Prostate gland (tissue), 2 donors: ENCODE measurements around the gene PLXND1. TPM values are rescaled to one million over a fixed set of nuclear protein-coding genes. Genes with fewer than 3 reads are reported as not detected.

Source experiments
- DNase-seq: peaks from one replicate; pipeline ENCODE4 v3.0.0-alpha.2; 2019; ENCODE audit warnings: low spot score
- H3K27ac ChIP-seq, 2 donors: fragments of 200-600 bp; sonication (generic); 2 replicates each; pipeline ENCODE4 v1.5.1; 2017 to 2019
- H3K27me3 ChIP-seq: fragments of 200-600 bp; sonication (generic); replicated peaks from 2 replicates; pipeline ENCODE4 v1.5.1; 2019; ENCODE audit not compliant: insufficient read depth
- H3K36me3 ChIP-seq, 2 donors: fragments of 200-600 bp; sonication (generic); 1 replicate in 1 of 2; 2 replicates in 1 of 2; pipeline versions ENCODE4 v1.5.1 to v1.8.1; 2017 to 2019
- H3K4me1 ChIP-seq: fragments of 200-600 bp; sonication (generic); replicated peaks from 2 replicates; pipeline ENCODE4 v1.5.1; 2019
- H3K4me3 ChIP-seq, 2 donors: fragments of 200-600 bp; sonication (generic); 2 replicates each; pipeline ENCODE4 v1.5.1; 2017 to 2019
- H3K9me3 ChIP-seq: fragments of 200-600 bp; sonication (generic); 2 replicates; pipeline ENCODE4 v1.5.1; 2017
- POLR2A ChIP-seq: fragments of 450-650 bp; IDR thresholded peaks from one replicate; pipeline ENCODE4 v1.6.1; 2016; ENCODE audit warnings: antibody characterized with exemption, mild to moderate bottlenecking
- POLR2AphosphoS5 ChIP-seq: sonication (generic); formaldehyde crosslinking; IDR thresholded peaks from one replicate; pipeline ENCODE4 v1.6.1; 2017; ENCODE audit warnings: antibody characterized with exemption
- whole genome bisulfite sequencing: methylation state at CpG from one replicate; pipeline ENCODE4 v1.1.5; 2018; 5-methylcytosine and 5-hydroxymethylcytosine counted together
- intact Hi-C: fragments of 100-400 bp; cut with DNase I; formaldehyde crosslinking; loops from one replicate; pipeline ENCODE4 v1.14.2; 2022
- total RNA-seq, 2 donors: library from RNA; depleted of rRNA; stranded (reverse); fragments of >200 nt; gene quantifications; one replicate each; pipeline ENCODE4 v1.1.0, GENCODE V29; 2016
- TF ChIP-seq, protein P1 (sequence below), 4 experiments: fragments of 200-600 bp in 2 of 4; fragments of 450-650 bp in 2 of 4; sonication (generic) in 2 of 4; IDR thresholded peaks; 1 replicate in 3 of 4; 2 replicates in 1 of 4; pipeline ENCODE4 v1.5.1; 2016 to 2019; ENCODE audit warnings: antibody characterized with exemption in 4 of 4, mild to moderate bottlenecking in 2 of 4, moderate library complexity in 2 of 4

The PLXND1 gene
- total RNA-seq, 2 donors from 2014 or later: 19.7 to 83.6 TPM

DNA sequence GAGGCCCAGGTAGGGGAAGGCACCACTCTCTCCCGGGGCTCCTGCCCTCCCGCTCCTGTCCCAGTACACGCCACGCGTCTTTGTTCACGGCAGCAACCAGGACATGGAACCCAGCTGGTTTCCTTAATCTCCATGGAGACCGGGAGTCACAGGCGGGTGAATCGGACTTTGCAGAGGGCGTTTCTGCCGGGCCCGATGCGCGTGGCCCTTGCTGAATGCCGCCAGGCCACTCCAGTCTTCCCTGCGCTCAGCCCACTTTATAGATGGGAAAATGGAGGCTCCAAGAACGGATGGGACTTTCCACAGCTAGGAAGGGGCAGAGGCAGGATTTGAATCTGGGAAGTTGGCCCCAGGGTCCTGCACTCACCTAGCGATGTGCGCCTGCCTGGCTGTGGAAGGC, 7.4 kb downstream of the PLXND1 start:
- no peak for DNase-seq
- Histone ChIP-seq H3K36me3 (no peaks in the 10 kb centered on the region), H3K9me3 (no peaks in the 10 kb centered on the region), H3K27ac (peak overlapping the region in 1 of 2 donors; percentile 13), H3K4me3 (no peak overlapping the region), H3K4me1 (peaks cover 8% of the 10 kb centered on the region), H3K27me3 (no peaks in the 10 kb centered on the region)
- intact Hi-C loops: loop anchor here (10.0 kb wide), 1 partner anchor 114 kb away; no protein-coding TSS in a partner anchor
- WGBS: 86% methylated on average over 19 of the region's 19 CpGs
- TF ChIP-seq POLR2A: no peak
- TF ChIP-seq POLR2AphosphoS5: no peak

DNA sequence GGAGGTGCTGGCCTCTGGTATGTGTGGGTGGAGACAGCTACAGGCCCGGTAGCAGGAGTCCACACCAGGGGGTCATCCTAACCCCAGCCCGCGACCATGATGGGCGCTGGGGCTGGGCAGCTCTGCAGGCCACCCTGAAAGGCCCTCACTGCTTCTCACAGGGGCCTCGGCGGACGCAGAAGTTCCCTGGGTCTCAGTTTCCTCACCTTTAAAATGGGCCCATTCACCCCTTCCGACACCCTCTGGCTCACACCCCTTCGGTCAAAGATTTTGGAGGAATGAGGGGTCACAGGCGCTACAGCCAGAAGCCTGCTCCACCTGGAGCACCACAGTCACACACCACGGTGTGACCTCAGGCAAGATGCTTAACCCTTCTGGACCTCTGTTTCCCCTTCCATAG, 8.0 kb downstream of the PLXND1 start:
- H3K27ac ChIP-seq: peak overlapping the region; percentile 61 to 72
- peaks cover 14% of the 10 kb centered on the region for H3K4me1 ChIP-seq
- no peaks in the 10 kb centered on the region for H3K27me3 ChIP-seq
- TF ChIP-seq, protein P1, sequence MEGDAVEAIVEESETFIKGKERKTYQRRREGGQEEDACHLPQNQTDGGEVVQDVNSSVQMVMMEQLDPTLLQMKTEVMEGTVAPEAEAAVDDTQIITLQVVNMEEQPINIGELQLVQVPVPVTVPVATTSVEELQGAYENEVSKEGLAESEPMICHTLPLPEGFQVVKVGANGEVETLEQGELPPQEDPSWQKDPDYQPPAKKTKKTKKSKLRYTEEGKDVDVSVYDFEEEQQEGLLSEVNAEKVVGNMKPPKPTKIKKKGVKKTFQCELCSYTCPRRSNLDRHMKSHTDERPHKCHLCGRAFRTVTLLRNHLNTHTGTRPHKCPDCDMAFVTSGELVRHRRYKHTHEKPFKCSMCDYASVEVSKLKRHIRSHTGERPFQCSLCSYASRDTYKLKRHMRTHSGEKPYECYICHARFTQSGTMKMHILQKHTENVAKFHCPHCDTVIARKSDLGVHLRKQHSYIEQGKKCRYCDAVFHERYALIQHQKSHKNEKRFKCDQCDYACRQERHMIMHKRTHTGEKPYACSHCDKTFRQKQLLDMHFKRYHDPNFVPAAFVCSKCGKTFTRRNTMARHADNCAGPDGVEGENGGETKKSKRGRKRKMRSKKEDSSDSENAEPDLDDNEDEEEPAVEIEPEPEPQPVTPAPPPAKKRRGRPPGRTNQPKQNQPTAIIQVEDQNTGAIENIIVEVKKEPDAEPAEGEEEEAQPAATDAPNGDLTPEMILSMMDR (IDR thresholded peaks at IDR 0.05): no peak
- TF ChIP-seq POLR2A (no peak), POLR2AphosphoS5 (no peak)
- H3K9me3 ChIP-seq: no peaks in the 10 kb centered on the region
- no peak overlapping the region for H3K4me3 ChIP-seq
- 91% methylated on average over 11 of the region's 11 CpGs for WGBS
- no peak for DNase-seq
- H3K36me3 ChIP-seq: no peaks in the 10 kb centered on the region
- intact Hi-C loops: loop anchor here (10.0 kb wide), 1 partner anchor 114 kb away; no protein-coding TSS in a partner anchor

DNA sequence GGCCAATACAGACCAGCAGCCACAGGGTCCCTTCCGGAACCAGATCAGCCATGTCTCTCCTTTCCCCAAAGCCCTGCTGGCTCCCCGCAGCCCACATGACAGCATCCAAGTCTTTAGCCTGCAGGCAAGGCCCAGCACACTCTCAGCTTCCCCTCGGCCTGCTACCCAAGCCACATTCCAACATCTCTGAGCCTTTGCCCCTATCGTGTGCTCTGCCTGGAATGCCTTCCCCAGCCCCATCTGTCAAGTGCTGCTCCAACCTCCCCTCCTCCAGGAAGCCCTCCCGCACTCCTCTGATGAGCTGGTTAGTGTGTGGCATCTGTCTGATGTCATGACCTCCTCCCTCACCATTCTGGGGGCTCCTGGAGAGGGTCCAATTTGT, 8.5 kb downstream of the PLXND1 start:
- TF ChIP-seq, protein P1 (IDR thresholded peaks at IDR 0.05): no peak
- TF ChIP-seq POLR2A (no peak), POLR2AphosphoS5 (no peak)
- Histone ChIP-seq H3K4me3 (no peak overlapping the region), H3K9me3 (no peaks in the 10 kb centered on the region), H3K27ac (peak overlapping the region; percentile 61 to 72), H3K36me3 (no peaks in the 10 kb centered on the region), H3K4me1 (peaks cover 15% of the 10 kb centered on the region), H3K27me3 (no peaks in the 10 kb centered on the region)
- no peak for DNase-seq
- 37% methylated on average over 5 of the region's 5 CpGs for WGBS
- intact Hi-C loops: loop anchor here (10.0 kb wide), 1 partner anchor 113 kb away; no protein-coding TSS in a partner anchor

DNA sequence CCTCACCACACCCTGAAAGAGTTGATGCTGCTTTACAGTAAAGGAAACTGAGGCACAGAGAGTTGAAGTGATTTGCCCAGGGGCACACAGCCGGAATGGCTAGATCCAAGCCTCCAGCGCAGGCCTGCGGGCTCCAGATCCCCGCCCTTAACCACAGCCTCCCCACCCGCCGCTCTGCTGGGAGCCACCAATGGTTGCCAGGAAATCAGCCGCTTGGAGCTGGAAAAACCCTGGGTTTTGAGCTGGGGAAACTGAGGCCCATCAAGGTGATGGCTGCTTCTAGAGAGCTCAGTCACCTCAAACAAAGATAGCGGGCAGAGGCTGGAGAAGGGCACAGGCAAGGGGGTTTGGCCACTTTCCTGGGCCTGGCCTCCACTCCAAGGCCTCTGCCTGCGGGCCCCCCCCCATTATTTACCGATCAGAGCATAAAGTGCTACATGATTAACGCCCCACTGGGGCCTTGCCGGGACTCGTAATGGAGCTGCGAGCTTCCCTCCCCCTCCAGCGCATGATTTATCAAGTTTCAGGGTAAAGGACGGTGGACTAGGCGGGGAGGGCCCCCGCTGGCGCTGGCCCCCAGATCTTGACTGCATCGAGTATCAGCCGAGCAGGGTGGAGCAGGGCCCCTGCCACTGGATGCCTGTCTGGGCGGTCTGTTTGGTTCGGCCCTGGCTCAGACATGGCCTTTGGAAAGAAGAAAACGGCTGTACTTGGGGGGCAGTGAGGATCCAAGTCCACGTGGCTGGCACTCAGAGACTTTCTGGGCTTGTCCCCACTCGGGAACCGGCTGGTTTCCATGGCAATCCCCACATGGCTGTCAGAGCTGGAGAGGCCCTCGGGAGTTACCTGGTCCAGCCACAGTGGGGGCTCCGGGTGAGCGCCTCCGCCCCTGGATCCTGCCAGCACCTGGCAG, 9.1 kb downstream of the PLXND1 start:
- WGBS: 38% methylated on average over 31 of the region's 31 CpGs
- H3K4me3 ChIP-seq: no peak overlapping the region
- H3K27me3 ChIP-seq: no peaks in the 10 kb centered on the region
- H3K36me3 ChIP-seq: no peaks in the 10 kb centered on the region
- no peaks in the 10 kb centered on the region for H3K9me3 ChIP-seq
- intact Hi-C loops: loop anchor here (10.0 kb wide), 1 partner anchor 113 kb away; no protein-coding TSS in a partner anchor
- no peak for DNase-seq
- peak overlapping the region; percentile 61 to 72 for H3K27ac ChIP-seq
- peaks cover 15% of the 10 kb centered on the region for H3K4me1 ChIP-seq
- TF ChIP-seq POLR2AphosphoS5 (no peak), POLR2A (no peak)
- TF ChIP-seq, protein P1 (IDR thresholded peaks at IDR 0.05): no peak

DNA sequence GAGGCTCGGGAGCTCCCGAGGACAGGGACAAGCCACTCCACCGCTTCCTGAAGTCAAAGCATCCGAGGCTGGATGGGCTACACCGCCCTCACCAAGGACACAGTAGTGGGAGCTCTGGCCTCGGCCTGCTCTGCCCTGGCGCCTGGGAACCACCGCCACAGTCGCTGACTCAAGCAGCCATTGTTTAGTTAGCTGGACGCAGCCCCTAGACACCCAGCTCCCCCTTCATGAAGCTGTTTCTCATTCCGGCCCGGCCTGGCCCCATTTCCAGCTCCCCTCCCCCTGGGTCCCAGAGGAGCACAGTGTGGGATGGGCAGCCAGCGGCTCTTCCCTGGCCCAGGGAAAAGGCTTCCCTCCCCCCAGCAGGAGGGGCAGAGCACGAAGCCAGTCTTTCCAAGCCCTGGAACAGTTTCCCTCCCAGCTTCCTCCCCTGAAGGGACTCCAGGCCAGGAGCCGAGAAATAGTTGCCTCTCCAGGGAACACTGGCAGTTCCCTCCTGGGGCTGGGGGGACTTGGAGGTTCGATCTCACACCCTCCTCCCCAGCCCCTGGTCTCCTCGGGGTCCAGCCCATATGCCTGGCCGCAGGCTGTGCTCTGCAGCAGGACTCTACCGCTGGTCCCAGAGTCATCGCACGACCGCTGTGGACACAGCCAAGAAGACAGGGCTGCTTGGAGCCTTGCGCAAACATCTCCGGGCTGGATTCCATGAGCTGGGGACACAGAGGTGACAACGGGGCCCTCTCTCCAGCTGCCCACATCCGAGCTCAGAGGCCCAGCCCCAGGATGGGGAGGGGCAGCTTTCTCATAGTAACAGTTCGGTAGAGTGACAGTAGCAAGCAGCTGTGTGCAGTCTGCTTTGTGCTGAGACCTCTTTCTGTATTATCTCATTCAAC, 10.0 kb downstream of the PLXND1 start:
- WGBS: 32% methylated on average over 26 of the region's 27 CpGs
- H3K4me3 ChIP-seq: no peak overlapping the region
- no peaks in the 10 kb centered on the region for H3K27me3 ChIP-seq
- H3K9me3 ChIP-seq: no peaks in the 10 kb centered on the region
- H3K4me1 ChIP-seq: peaks cover 15% of the 10 kb centered on the region
- no peak for DNase-seq
- TF ChIP-seq POLR2A (no peak), POLR2AphosphoS5 (peak; percentile 34)
- H3K36me3 ChIP-seq: no peaks in the 10 kb centered on the region
- intact Hi-C loops: loop anchor here (10.0 kb wide), 1 partner anchor 112 kb away; no protein-coding TSS in a partner anchor
- peak overlapping the region; percentile 61 to 72 for H3K27ac ChIP-seq
